Stimulated activated CD4-positive, alpha-beta T cell treated with anti-CD3 and anti-CD28 coated beads, Interleukin-15, amount 100 ng/mL, for 24 hours (primary cell): ENCODE measurements around the gene MAP3K8.
A peak's percentile ranks its signal among the peaks of the same experiment; 100 is the strongest.

Experiments used
- DNase-seq: peaks from one replicate; pipeline ENCODE4 v3.0.0-alpha.2; 2020

The MAP3K8 gene

GRCh38 chr10:30491916-30492515, 58.0 kb downstream of the MAP3K8 start:
- no peak for DNase-seq

- DNase-seq, result peak; percentile 8
Measured at GRCh38 chr10:30493609-30494530, 59.9 kb downstream of the MAP3K8 start.

- DNase-seq, result no peak
Measured at GRCh38 chr10:30494558-30494957, 60.6 kb downstream of the MAP3K8 start.

- no peak for DNase-seq
Measured at GRCh38 chr10:30495687-30496086, 61.7 kb downstream of the MAP3K8 start.

- no peak for DNase-seq
Measured at GRCh38 chr10:30499816-30500215, 65.8 kb downstream of the MAP3K8 start.

- DNase-seq, result no peak
Measured at GRCh38 chr10:30500534-30500933, 66.5 kb downstream of the MAP3K8 start.

GRCh38 chr10:30500963-30501504, 67.0 kb downstream of the MAP3K8 start:
- no peak for DNase-seq

- DNase-seq, result peak; percentile 20
Measured at GRCh38 chr10:30502266-30503060, 68.5 kb downstream of the MAP3K8 start.

GRCh38 chr10:30503700-30504266, 69.8 kb downstream of the MAP3K8 start:
- DNase-seq, result no peak

- DNase-seq, result no peak
Measured at GRCh38 chr10:30505543-30506298, 71.7 kb downstream of the MAP3K8 start.

- no peak for DNase-seq
Measured at GRCh38 chr10:30509508-30509907, 75.5 kb downstream of the MAP3K8 start.

GRCh38 chr10:30510184-30510931, 76.4 kb downstream of the MAP3K8 start:
- peak; percentile 61 for DNase-seq

GRCh38 chr10:30510932-30511700, 77.1 kb downstream of the MAP3K8 start:
- no peak for DNase-seq
